SK-N-SH (cell line): ENCODE measurements around the gene CEP95. TPM values are rescaled to one million over a fixed set of nuclear protein-coding genes. Genes with fewer than 3 reads are reported as not detected.

Experiments
- CTCF ChIA-PET: fragments of 300-600, 350-600 bp; formaldehyde crosslinking; extraction: SDS; loops from one replicate; lab custom pipeline; 2021; lab: Yijun Ruan, JAX
- POLR2A ChIA-PET: fragments of 350-600 bp; sonication (Branson Sonifier 250); formaldehyde crosslinking; extraction: SDS; loops from one replicate; lab custom pipeline; 2020; ENCODE audit warnings: antibody characterized with exemption, inconsistent platforms; lab: Yijun Ruan, JAX
- DNase-seq: peaks from one replicate; pipeline ENCODE4 v3.0.0; 2012
- H2AFZ ChIP-seq: fragments of 200-600 bp; sonication (generic); 2 replicates; pipeline ENCODE4 v1.8.1; 2016; ENCODE audit warnings: antibody characterized with exemption, mild to moderate bottlenecking, low read depth
- H3F3A ChIP-seq: fragments of 200-600 bp; sonication (generic); replicated peaks from 2 replicates; pipeline ENCODE3; 2016; ENCODE audit warnings: antibody characterized with exemption, mild to moderate bottlenecking; ENCODE audit not compliant: insufficient read depth
- H3K27ac ChIP-seq, 2 experiments: fragments of 200-500 bp in 1 of 2; fragments of 200-600 bp in 1 of 2; sonication (Bioruptor generic) in 1 of 2; sonication (generic), shearing (Covaris generic) in 1 of 2; 2 replicates each; pipeline versions ENCODE4 v1.5.1 to v1.6.1; 2014 to 2016; ENCODE audit warnings: low read depth in 2 of 2, inconsistent platforms in 1 of 2, low read length in 1 of 2, mild to moderate bottlenecking in 1 of 2, mixed read lengths in 1 of 2
- H3K27me3 ChIP-seq: fragments of 200-600 bp; sonication (generic), shearing (Covaris generic); 2 replicates; pipeline ENCODE4 v1.6.1; 2016; ENCODE audit warnings: mixed run types; ENCODE audit not compliant: insufficient read depth
- H3K36me3 ChIP-seq, 2 experiments: fragments of 200-500 bp in 1 of 2; fragments of 200-600 bp in 1 of 2; sonication (Bioruptor generic) in 1 of 2; sonication (generic) in 1 of 2; replicated peaks in 1 of 2; 2 replicates each; pipeline versions ENCODE3 to v1.5.1; 2014 to 2016; ENCODE audit warnings: low read length in 1 of 2, mild to moderate bottlenecking in 1 of 2; ENCODE audit not compliant: insufficient read depth in 2 of 2, control insufficient read depth in 1 of 2
- H3K4me1 ChIP-seq, 2 experiments: fragments of 200-500 bp in 1 of 2; fragments of 200-600 bp in 1 of 2; sonication (Bioruptor generic) in 1 of 2; sonication (generic), shearing (Covaris generic) in 1 of 2; 2 replicates each; pipeline versions ENCODE4 v1.5.1 to v1.6.1; 2014 to 2016; ENCODE audit warnings: low read depth in 1 of 2, low read length in 1 of 2, mixed run types in 1 of 2; ENCODE audit not compliant: insufficient read depth in 2 of 2, control insufficient read depth in 1 of 2
- H3K4me2 ChIP-seq: fragments of 200-600 bp; sonication (generic), shearing (Covaris generic); 2 replicates; pipeline ENCODE4 v1.6.1; 2017; ENCODE audit warnings: mixed run types
- H3K4me3 ChIP-seq, 2 experiments: fragments of 200-500 bp in 1 of 2; fragments of 200-600 bp in 1 of 2; sonication (Bioruptor generic) in 1 of 2; sonication (generic), shearing (Covaris generic) in 1 of 2; 2 replicates each; pipeline versions ENCODE4 v1.5.1 to v1.8.1; 2014 to 2016; ENCODE audit warnings: low read depth in 2 of 2, inconsistent platforms in 1 of 2, low read length in 1 of 2, mild to moderate bottlenecking in 1 of 2, mixed read lengths in 1 of 2, moderate library complexity in 1 of 2
- H3K79me2 ChIP-seq: fragments of 200-600 bp; sonication (generic); 2 replicates; pipeline ENCODE4 v1.8.1; 2017; ENCODE audit warnings: mild to moderate bottlenecking; ENCODE audit not compliant: insufficient read depth
- H3K9ac ChIP-seq: fragments of 200-600 bp; sonication (generic); 2 replicates; pipeline ENCODE4 v1.6.1; 2017; ENCODE audit warnings: mixed run types
- H3K9me2 ChIP-seq: fragments of 200-600 bp; sonication (generic); 2 replicates; pipeline ENCODE4 v1.6.1; 2017; ENCODE audit warnings: mixed run types
- H3K9me3 ChIP-seq: fragments of 200-600 bp; sonication (generic); 2 replicates; pipeline ENCODE4 v1.6.1; 2017; ENCODE audit warnings: mixed run types, mild to moderate bottlenecking, moderate library complexity
- H4K20me1 ChIP-seq: fragments of 200-600 bp; sonication (generic); 2 replicates; pipeline ENCODE4 v1.6.1; 2017; ENCODE audit warnings: mild to moderate bottlenecking, mixed run types; ENCODE audit not compliant: insufficient read depth
- ELF1 ChIP-seq: IDR thresholded peaks from 2 replicates; pipeline ENCODE4 v1.4.0; 2012
- EZH2phosphoT487 ChIP-seq: fragments of 200-600 bp; sonication (generic); IDR thresholded peaks from 2 replicates; pipeline ENCODE4 v1.6.1; 2017; ENCODE audit warnings: low read depth, mixed run types, mild to moderate bottlenecking, antibody characterized with exemption, moderate library complexity, borderline replicate concordance
- FOXJ3 ChIP-seq: sonication (generic); formaldehyde crosslinking; IDR thresholded peaks from 2 replicates; pipeline ENCODE4 v1.5.1; 2020; ENCODE audit warnings: mild to moderate bottlenecking, missing genetic modification reagents
- FOXM1 ChIP-seq: IDR thresholded peaks from 2 replicates; pipeline ENCODE4 v1.4.0; 2012; ENCODE audit warnings: low read depth, mild to moderate bottlenecking
- GABPA ChIP-seq: IDR thresholded peaks from 2 replicates; pipeline ENCODE4 v1.4.0; 2012; ENCODE audit warnings: low read depth, mild to moderate bottlenecking
- GATA2 ChIP-seq: sonication (generic); formaldehyde crosslinking; IDR thresholded peaks from 2 replicates; pipeline ENCODE4 v1.5.0; 2020; ENCODE audit warnings: mild to moderate bottlenecking, missing genetic modification reagents
- JUND ChIP-seq: IDR thresholded peaks from 2 replicates; pipeline ENCODE4 v1.4.0; 2012
- NFIC ChIP-seq: IDR thresholded peaks from 2 replicates; pipeline ENCODE4 v1.4.0; 2012; ENCODE audit warnings: borderline replicate concordance
- POLR2AphosphoS5 ChIP-seq: IDR thresholded peaks from 2 replicates; pipeline ENCODE4 v1.6.1; 2012; ENCODE audit warnings: low read depth, low read length
- RAD21 ChIP-seq: IDR thresholded peaks from 2 replicates; pipeline ENCODE4 v1.6.1; 2012; ENCODE audit warnings: mild to moderate bottlenecking, low read length
- RFX5 ChIP-seq: IDR thresholded peaks from 2 replicates; pipeline ENCODE4 v1.6.1; 2012; ENCODE audit warnings: mild to moderate bottlenecking, improper control_type of control experiment, low read length
- RXRA ChIP-seq: IDR thresholded peaks from 2 replicates; pipeline ENCODE4 v1.4.0; 2012; ENCODE audit warnings: low read depth, mild to moderate bottlenecking, borderline replicate concordance
- SIN3A ChIP-seq: IDR thresholded peaks from 2 replicates; pipeline ENCODE4 v1.6.1; 2012; ENCODE audit warnings: low read depth, mild to moderate bottlenecking, low read length, moderate library complexity, borderline replicate concordance
- SMC3 ChIP-seq: IDR thresholded peaks from 2 replicates; pipeline ENCODE4 v1.6.1; 2012; ENCODE audit warnings: low read depth, low read length, improper control_type of control experiment
- TAF1 ChIP-seq: IDR thresholded peaks from 2 replicates; pipeline ENCODE4 v1.6.1; 2012; ENCODE audit warnings: low read depth, mild to moderate bottlenecking, low read length, moderate library complexity, borderline replicate concordance
- TCF12 ChIP-seq: IDR thresholded peaks from 2 replicates; pipeline ENCODE4 v1.4.0; 2012
- WGBS: methylation state at CpG from one replicate; pipeline ENCODE4 v1.1.6; 2017; ENCODE audit warnings: low lambda C conversion rate; 5-methylcytosine and 5-hydroxymethylcytosine counted together
- polyA plus RNA-seq, 3 experiments: library from polyadenylated mRNA; depleted of rRNA; stranded (reverse); fragments of >200 nt; gene quantifications; 2 replicates each; pipeline ENCODE4 v1.2.3, GENCODE V29; 2012
- TF ChIP-seq, protein P1 (sequence below): IDR thresholded peaks from 2 replicates; pipeline ENCODE4 v1.4.0; 2012; ENCODE audit warnings: low read depth, borderline replicate concordance
- TF ChIP-seq, protein P2 (sequence below): fragments of 150-350 bp; IDR thresholded peaks from 2 replicates; pipeline ENCODE4 v1.6.1; 2017; ENCODE audit warnings: antibody characterized with exemption, low read length, low read depth, borderline replicate concordance

Gene CEP95
- polyA plus RNA-seq, 1 of the 3 experiments (the other 2 are of a cell fraction), result 30.8 TPM

- Histone ChIP-seq H3K27ac (peak overlapping the region; percentile 47 to 87), H3K4me1 (peaks cover 24 to 42% of the 10 kb centered on the region in 2 experiments), H3K4me2 (peak overlapping the region; percentile 86), H3K9me2 (no peaks in the 10 kb centered on the region), H3K4me3 (peak overlapping the region; percentile 74 to 96; a peak in 2 of 4 replicates), H2AFZ (no peak overlapping the region), H3K79me2 (peaks cover 88% of the 10 kb centered on the region), H3K9me3 (no peaks in the 10 kb centered on the region), H3K36me3 (peaks cover 71 to 72% of the 10 kb centered on the region in 2 experiments), H4K20me1 (peaks cover 82% of the 10 kb centered on the region), H3K27me3 (no peaks in the 10 kb centered on the region), H3K9ac (peak overlapping the region; percentile 100; the same call in 1 of the 2 replicates), H3F3A (peaks cover 76% of the 10 kb centered on the region)
- CTCF ChIA-PET, result interaction anchor here (2.1 to 13.6 kb wide), 4 partner anchors 6 to 146 kb away, joined by 10 to 122 read pairs (median 56); partner anchors contain the start of gene POLG2
- no peak for DNase-seq
- WGBS, result 94% methylated on average over 5 of the region's 5 CpGs
- POLR2A ChIA-PET, result no interaction called here
- TF ChIP-seq EZH2phosphoT487, result no peak
- TF ChIP-seq SIN3A, result no peak
- TF ChIP-seq SMC3, result no peak
- TF ChIP-seq RXRA, result no peak
- no peak for TF ChIP-seq TAF1
- no peak for TF ChIP-seq RAD21
- no peak for TF ChIP-seq FOXM1
- no peak for TF ChIP-seq FOXJ3 (CRISPR knock-in tag)
- TF ChIP-seq TCF12, result no peak
- TF ChIP-seq, protein P1, sequence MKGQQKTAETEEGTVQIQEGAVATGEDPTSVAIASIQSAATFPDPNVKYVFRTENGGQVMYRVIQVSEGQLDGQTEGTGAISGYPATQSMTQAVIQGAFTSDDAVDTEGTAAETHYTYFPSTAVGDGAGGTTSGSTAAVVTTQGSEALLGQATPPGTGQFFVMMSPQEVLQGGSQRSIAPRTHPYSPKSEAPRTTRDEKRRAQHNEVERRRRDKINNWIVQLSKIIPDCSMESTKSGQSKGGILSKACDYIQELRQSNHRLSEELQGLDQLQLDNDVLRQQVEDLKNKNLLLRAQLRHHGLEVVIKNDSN, result no peak
- TF ChIP-seq ELF1, result no peak
- no peak for TF ChIP-seq GABPA
- no peak for TF ChIP-seq JUND
- no peak for TF ChIP-seq RFX5
- TF ChIP-seq GATA2 (CRISPR knock-in tag), result no peak
- TF ChIP-seq, protein P2, sequence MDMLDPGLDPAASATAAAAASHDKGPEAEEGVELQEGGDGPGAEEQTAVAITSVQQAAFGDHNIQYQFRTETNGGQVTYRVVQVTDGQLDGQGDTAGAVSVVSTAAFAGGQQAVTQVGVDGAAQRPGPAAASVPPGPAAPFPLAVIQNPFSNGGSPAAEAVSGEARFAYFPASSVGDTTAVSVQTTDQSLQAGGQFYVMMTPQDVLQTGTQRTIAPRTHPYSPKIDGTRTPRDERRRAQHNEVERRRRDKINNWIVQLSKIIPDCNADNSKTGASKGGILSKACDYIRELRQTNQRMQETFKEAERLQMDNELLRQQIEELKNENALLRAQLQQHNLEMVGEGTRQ, result no peak
- no peak for TF ChIP-seq NFIC
- no peak; the same call in 1 of the 2 replicates for TF ChIP-seq POLR2AphosphoS5
These were observed 3.4 kb upstream of the CEP95 start for GRCh38 chr17:64503341-64503740.
